GM06990 (cell line): ENCODE results near the gene MTNR1A.

Source experiments
- DNase-seq: peaks from one replicate; pipeline ENCODE4 v3.0.0-alpha.2; 2011; ENCODE audit not compliant: insufficient read length; ENCODE audit errors: extremely low read depth
- H3K27me3 ChIP-seq: replicated peaks from 2 replicates; pipeline ENCODE4 v1.6.0; 2011; ENCODE audit warnings: low read length; ENCODE audit not compliant: control insufficient read depth, insufficient read depth
- H3K36me3 ChIP-seq: 2 replicates; pipeline ENCODE4 v1.5.1; 2011; ENCODE audit warnings: low read length; ENCODE audit not compliant: control insufficient read depth, insufficient read depth
- H3K4me3 ChIP-seq: replicated peaks from 2 replicates; pipeline ENCODE4 v1.5.1; 2011; ENCODE audit warnings: low read depth, mild to moderate bottlenecking, control low read depth, low read length
- CTCF ChIP-seq: IDR thresholded peaks from 2 replicates; pipeline ENCODE4 v1.5.1; 2011; ENCODE audit warnings: low read length, control low read depth, mild to moderate bottlenecking, inconsistent platforms; ENCODE audit not compliant: insufficient read depth, poor library complexity, severe bottlenecking

Gene MTNR1A

GRCh38 chr4:186553717-186554116 is 1.6 kb downstream of the MTNR1A start:
- H3K4me3 ChIP-seq, result no peak overlapping the region
- DNase-seq, result no peak
- no peaks in the 10 kb centered on the region for H3K27me3 ChIP-seq
- TF ChIP-seq CTCF, result no peak
- no peaks in the 10 kb centered on the region for H3K36me3 ChIP-seq

- TF ChIP-seq CTCF, result no peak
- DNase-seq, result no peak
- no peak overlapping the region for H3K4me3 ChIP-seq
- no peaks in the 10 kb centered on the region for H3K27me3 ChIP-seq
- no peaks in the 10 kb centered on the region for H3K36me3 ChIP-seq
Measured at GRCh38 chr4:186551849-186552248, 3.5 kb downstream of the MTNR1A start.

- Histone ChIP-seq H3K4me3 (no peak overlapping the region), H3K36me3 (no peaks in the 10 kb centered on the region), H3K27me3 (no peaks in the 10 kb centered on the region)
- no peak for TF ChIP-seq CTCF
- DNase-seq, result no peak
Measured at GRCh38 chr4:186545436-186545835, 9.9 kb downstream of the MTNR1A start.

GRCh38 chr4:186543206-186543605 is 12.2 kb downstream of the MTNR1A start:
- no peak for TF ChIP-seq CTCF
- Histone ChIP-seq H3K36me3 (no peaks in the 10 kb centered on the region), H3K4me3 (no peak overlapping the region), H3K27me3 (no peaks in the 10 kb centered on the region)
- DNase-seq, result no peak

GRCh38 chr4:186541801-186542200 is 13.6 kb downstream of the MTNR1A start:
- TF ChIP-seq CTCF, result no peak
- no peaks in the 10 kb centered on the region for H3K27me3 ChIP-seq
- H3K36me3 ChIP-seq, result no peaks in the 10 kb centered on the region
- no peak overlapping the region for H3K4me3 ChIP-seq
- no peak for DNase-seq

GRCh38 chr4:186537843-186538521 is 17.4 kb downstream of the MTNR1A start:
- H3K36me3 ChIP-seq, result no peaks in the 10 kb centered on the region
- no peak for DNase-seq
- H3K27me3 ChIP-seq, result no peaks in the 10 kb centered on the region
- no peak overlapping the region for H3K4me3 ChIP-seq
- TF ChIP-seq CTCF, result no peak
